ENCODE measurements around the gene ANKRD33B.

Gene ANKRD33B

DNA sequence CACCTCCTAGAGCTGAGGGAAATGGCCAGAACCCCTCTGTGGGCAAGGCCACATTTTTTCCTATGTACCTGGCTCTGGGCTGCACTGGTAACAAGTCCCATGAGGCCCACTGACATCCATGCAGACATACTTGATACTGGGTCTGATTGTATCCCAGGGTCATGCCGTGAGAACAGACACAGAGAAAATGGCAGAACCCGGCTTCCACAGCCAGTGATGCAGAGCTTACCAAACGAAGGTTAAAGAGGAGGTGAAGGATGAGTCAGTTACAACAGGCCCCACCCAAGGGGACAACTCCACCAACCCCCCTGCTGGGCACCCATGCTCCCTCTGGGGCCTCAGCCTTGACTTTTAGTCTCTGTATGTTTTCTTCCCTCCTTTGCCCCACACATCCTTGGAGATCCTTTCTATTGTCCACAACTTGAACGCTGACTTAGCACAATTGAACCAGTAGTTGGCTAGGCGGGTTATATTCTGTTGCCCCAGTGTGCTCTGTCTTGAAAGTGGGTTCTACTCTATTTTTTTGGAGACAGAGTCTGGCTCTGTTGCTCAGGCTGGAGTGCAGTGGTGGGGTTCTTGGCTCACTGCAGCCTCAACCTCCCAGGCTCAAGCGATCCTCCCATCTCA is 103.7 kb downstream of the ANKRD33B start:
- H3K4me3 ChIP-seq, result no peak overlapping the region
- TF ChIP-seq CTCF (IDR thresholded peaks at IDR 0.05), result no peak
- peak; percentile 60 for DNase-seq (ENCODE audit: low spot score)
- H3K27ac ChIP-seq, result no peak overlapping the region

GRCh38 chr5:10668697-10669096 is 104.8 kb downstream of the ANKRD33B start:
- no peak for DNase-seq (ENCODE audit: low spot score)

GRCh38 chr5:10669983-10670382 is 106.1 kb downstream of the ANKRD33B start:
- Histone ChIP-seq H3K4me3 (no peak overlapping the region), H3K27ac (no peak overlapping the region)
- no peak for TF ChIP-seq CTCF (IDR thresholded peaks at IDR 0.05)
- DNase-seq (ENCODE audit: low spot score), result no peak

More at GRCh38 chr5:10668697-10669096, 104.8 kb downstream of the ANKRD33B start:
- H3K4me3 ChIP-seq, result no peak overlapping the region
- no peak overlapping the region for H3K27ac ChIP-seq
- no peak for TF ChIP-seq CTCF (IDR thresholded peaks at IDR 0.05)

DNA sequence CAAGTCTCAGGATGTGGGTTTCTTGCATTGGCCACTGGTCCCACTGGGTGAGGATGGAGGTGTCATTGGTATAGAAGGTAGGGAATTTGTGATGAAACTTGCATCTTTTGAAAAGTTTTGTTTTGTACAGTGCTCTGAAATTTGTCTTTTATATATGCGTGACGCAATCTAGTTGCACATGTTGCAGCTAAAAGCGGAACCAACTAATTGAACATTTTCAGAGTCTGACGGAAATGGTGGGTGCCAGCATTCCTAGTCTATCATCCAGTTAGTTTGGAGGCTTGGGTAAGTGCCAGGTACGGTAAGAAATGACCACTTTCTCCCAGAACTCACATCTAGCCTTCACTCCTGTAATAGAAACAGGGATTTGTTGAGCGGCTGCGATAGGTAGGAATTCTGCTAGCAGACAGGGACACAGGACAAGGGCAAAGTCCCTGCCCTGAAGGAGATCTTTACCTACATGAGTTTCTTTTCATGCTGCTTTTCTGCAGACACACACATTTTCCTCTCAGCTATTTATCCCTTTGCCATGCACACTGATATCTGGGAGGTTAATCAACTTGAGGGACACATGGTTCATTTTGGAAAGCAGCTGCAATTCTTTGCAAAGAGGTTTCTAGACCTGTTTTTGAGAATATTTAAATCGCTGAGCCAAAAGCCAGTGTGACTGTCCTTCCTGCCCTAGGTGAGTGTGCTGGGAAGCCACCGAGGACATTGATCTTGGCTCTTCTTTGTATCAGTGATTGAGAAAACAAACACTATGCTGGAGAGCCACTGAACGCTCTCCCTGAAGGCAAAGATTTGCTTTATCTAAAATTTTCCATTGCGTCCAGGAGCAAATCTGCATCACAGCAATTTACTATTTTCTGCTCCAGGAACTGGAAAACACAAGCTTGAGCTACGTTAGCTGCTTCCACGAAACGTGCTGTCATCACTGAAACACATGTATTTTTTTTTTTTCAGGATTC is 107.5 kb downstream of the ANKRD33B start:
- DNase-seq (ENCODE audit: low spot score), result no peak
- H3K4me3 ChIP-seq, result no peak overlapping the region
- no peak for TF ChIP-seq CTCF (IDR thresholded peaks at IDR 0.05)
- H3K27ac ChIP-seq, result no peak overlapping the region

GRCh38 chr5:10672146-10673016 is 108.5 kb downstream of the ANKRD33B start:
- H3K4me3 ChIP-seq, result no peak overlapping the region
- no peak overlapping the region for H3K27ac ChIP-seq
- no peak for DNase-seq (ENCODE audit: low spot score)
- TF ChIP-seq CTCF (IDR thresholded peaks at IDR 0.05), result no peak

- H3K27ac ChIP-seq, result no peak overlapping the region
- TF ChIP-seq CTCF (IDR thresholded peaks at IDR 0.05), result no peak
- H3K4me3 ChIP-seq, result no peak overlapping the region
- no peak for DNase-seq (ENCODE audit: low spot score)
Measured at GRCh38 chr5:10673017-10673389, 109.1 kb downstream of the ANKRD33B start.

Measured in coronary artery (tissue), 2 donors.